ENCODE data around the gene NPAS3. TPM values are rescaled to one million over a fixed set of nuclear protein-coding genes. Genes with fewer than 3 reads are reported as not detected.
A peak's percentile ranks its signal among the peaks of the same experiment; 100 is the strongest.

NPAS3 gene
- total and polyA plus RNA-seq, 8 donors: 0.23 to 2.8 (median 1.4) TPM

GRCh38 chr14:33165144-33165925 is 226.7 kb downstream of the NPAS3 start:
- Histone ChIP-seq H3K9me3 (no peaks in the 10 kb centered on the region), H3K27me3 (no peaks in the 10 kb centered on the region), H3K4me1 (no peaks in the 10 kb centered on the region), H3K36me3 (no peaks in the 10 kb centered on the region), H3K4me3 (no peak overlapping the region), H3K27ac (no peak overlapping the region)
- WGBS, 2 donors: 42 to 44% methylated on average over 8 of the region's 8 CpGs
- DNase-seq (no peak), FAIRE-seq (no peak), ATAC-seq (peak in 3 of 4 donors; percentile 35 to 66 (median 60))
- intact Hi-C loops (cut with DNase I): no loop called here
- no peak for TF ChIP-seq CTCF (IDR thresholded peaks at IDR 0.05)

- 90 to 92% methylated on average over 5 of the region's 5 CpGs for WGBS, 2 donors
- Histone ChIP-seq H3K27ac (no peak overlapping the region), H3K4me1 (no peaks in the 10 kb centered on the region), H3K4me3 (no peak overlapping the region), H3K9me3 (no peaks in the 10 kb centered on the region), H3K27me3 (no peaks in the 10 kb centered on the region), H3K36me3 (no peaks in the 10 kb centered on the region)
- ATAC-seq (no peak), FAIRE-seq (no peak), DNase-seq (no peak)
- no peak for TF ChIP-seq CTCF (IDR thresholded peaks at IDR 0.05)
- intact Hi-C loops (cut with DNase I): no loop called here
Observed at GRCh38 chr14:33165926-33166289, 227.2 kb downstream of the NPAS3 start.

GRCh38 chr14:33175951-33176350 is 237.3 kb downstream of the NPAS3 start:
- H3K36me3 ChIP-seq: no peaks in the 10 kb centered on the region
- peaks cover 0 to 7% (median 0%) of the 10 kb centered on the region in 3 donors for H3K4me1 ChIP-seq
- ATAC-seq (no peak), DNase-seq (no peak), FAIRE-seq (no peak)
- no peak overlapping the region for H3K4me3 ChIP-seq
- intact Hi-C loops (cut with DNase I): no loop called here
- H3K9me3 ChIP-seq: no peaks in the 10 kb centered on the region
- TF ChIP-seq CTCF (IDR thresholded peaks at IDR 0.05): no peak
- H3K27me3 ChIP-seq: no peaks in the 10 kb centered on the region
- no peak overlapping the region for H3K27ac ChIP-seq

GRCh38 chr14:33184587-33184986 is 245.9 kb downstream of the NPAS3 start:
- Histone ChIP-seq H3K4me1 (no peaks in the 10 kb centered on the region), H3K9me3 (no peaks in the 10 kb centered on the region), H3K36me3 (no peaks in the 10 kb centered on the region), H3K4me3 (no peak overlapping the region), H3K27ac (no peak overlapping the region), H3K27me3 (no peaks in the 10 kb centered on the region)
- WGBS, 2 donors: 49 to 56% methylated on average over 2 of the region's 2 CpGs
- intact Hi-C loops (cut with DNase I): no loop called here
- no peak for TF ChIP-seq CTCF (IDR thresholded peaks at IDR 0.05)
- no peak for DNase-seq
- no peak for FAIRE-seq
- ATAC-seq: no peak

- H3K4me1 ChIP-seq: no peaks in the 10 kb centered on the region
- no peak for DNase-seq
- H3K36me3 ChIP-seq: no peaks in the 10 kb centered on the region
- TF ChIP-seq CTCF (IDR thresholded peaks at IDR 0.05): no peak
- no peaks in the 10 kb centered on the region for H3K27me3 ChIP-seq
- no peak overlapping the region for H3K27ac ChIP-seq
- no peaks in the 10 kb centered on the region for H3K9me3 ChIP-seq
- ATAC-seq: no peak
- intact Hi-C loops (cut with DNase I): no loop called here
- H3K4me3 ChIP-seq: no peak overlapping the region
- no peak for FAIRE-seq
Observed at GRCh38 chr14:33186656-33187055, 248.0 kb downstream of the NPAS3 start.

Data from pancreas (tissue), 10 donors.